Measurements from ENCODE around the gene SLC5A5.

SLC5A5 gene

GRCh38 chr19:17866964-17867486 lies 4.7 kb upstream of the SLC5A5 start:
- TF ChIP-seq MYC (IDR thresholded peaks at IDR 0.05; ENCODE audit: low read depth, low read length) (no peak), MAX (IDR thresholded peaks at IDR 0.05; ENCODE audit: low read depth, low read length) (no peak), CTCF (IDR thresholded peaks at IDR 0.05; ENCODE audit: low read depth, low read length) (no peak), POLR2A (IDR thresholded peaks at IDR 0.05; ENCODE audit: extremely low read depth, insufficient read length) (no peak)
- DNase-seq (ENCODE audit: low read depth): no peak

GRCh38 chr19:17868669-17869068 lies 3.1 kb upstream of the SLC5A5 start:
- H3K4me3 ChIP-seq (ENCODE audit: low read depth, low read length): no peak overlapping the region
- no peak for DNase-seq (ENCODE audit: low read depth)
- TF ChIP-seq POLR2A (IDR thresholded peaks at IDR 0.05; ENCODE audit: extremely low read depth, insufficient read length): no peak
- TF ChIP-seq MYC (IDR thresholded peaks at IDR 0.05; ENCODE audit: low read depth, low read length): no peak
- no peak for TF ChIP-seq MAX (IDR thresholded peaks at IDR 0.05; ENCODE audit: low read depth, low read length)
- TF ChIP-seq CTCF (IDR thresholded peaks at IDR 0.05; ENCODE audit: low read depth, low read length): no peak

More at GRCh38 chr19:17866964-17867486, 4.7 kb upstream of the SLC5A5 start:
- no peak overlapping the region for H3K4me3 ChIP-seq (ENCODE audit: low read depth, low read length)

- no peak for TF ChIP-seq POLR2A (IDR thresholded peaks at IDR 0.05; ENCODE audit: extremely low read depth, insufficient read length)
- no peak for TF ChIP-seq MAX (IDR thresholded peaks at IDR 0.05; ENCODE audit: low read depth, low read length)
- TF ChIP-seq MYC (IDR thresholded peaks at IDR 0.05; ENCODE audit: low read depth, low read length): no peak
- no peak for TF ChIP-seq CTCF (IDR thresholded peaks at IDR 0.05; ENCODE audit: low read depth, low read length)
- no peak for DNase-seq (ENCODE audit: low read depth)
- H3K4me3 ChIP-seq (ENCODE audit: low read depth, low read length): no peak overlapping the region
Observed at GRCh38 chr19:17869114-17869608, 2.6 kb upstream of the SLC5A5 start.

GRCh38 chr19:17871032-17871877 lies 490 bp upstream of the SLC5A5 start:
- DNase-seq (ENCODE audit: low read depth): no peak
- TF ChIP-seq CTCF (IDR thresholded peaks at IDR 0.05; ENCODE audit: low read depth, low read length) (no peak), MAX (IDR thresholded peaks at IDR 0.05; ENCODE audit: low read depth, low read length) (no peak), POLR2A (IDR thresholded peaks at IDR 0.05; ENCODE audit: extremely low read depth, insufficient read length) (no peak), MYC (IDR thresholded peaks at IDR 0.05; ENCODE audit: low read depth, low read length) (no peak)
- no peak overlapping the region for H3K4me3 ChIP-seq (ENCODE audit: low read depth, low read length)

GRCh38 chr19:17872251-17873001 lies 681 bp downstream of the SLC5A5 start:
- no peak for TF ChIP-seq MAX (IDR thresholded peaks at IDR 0.05; ENCODE audit: low read depth, low read length)
- TF ChIP-seq MYC (IDR thresholded peaks at IDR 0.05; ENCODE audit: low read depth, low read length): no peak
- TF ChIP-seq CTCF (IDR thresholded peaks at IDR 0.05; ENCODE audit: low read depth, low read length): no peak
- no peak for TF ChIP-seq POLR2A (IDR thresholded peaks at IDR 0.05; ENCODE audit: extremely low read depth, insufficient read length)
- peak; percentile 32 for DNase-seq (ENCODE audit: low read depth)
- no peak overlapping the region for H3K4me3 ChIP-seq (ENCODE audit: low read depth, low read length)

Data from NB4 (cell line).